Cardiac muscle cell (in vitro differentiated cells and primary cell): Measurements from ENCODE around the gene NFASC. TPM values are rescaled to one million over a fixed set of nuclear protein-coding genes. Genes with fewer than 3 reads are reported as not detected.

ENCODE experiments used
- DNase-seq, 2 donors: peaks; one replicate each; pipeline versions ENCODE4 v3.0.0 to v3.0.0-alpha.2; 2010 to 2017; ENCODE audit warnings: low read depth in 1 of 2, low spot score in 1 of 2
- H3K27ac ChIP-seq: fragments of 200-600 bp; sonication (generic); 2 replicates; pipeline ENCODE4 v1.5.1; 2016
- H3K27me3 ChIP-seq: fragments of 200-600 bp; sonication (generic); 2 replicates; pipeline ENCODE4 v1.6.0; 2016; ENCODE audit warnings: control low read depth
- H3K36me3 ChIP-seq: fragments of 200-600 bp; sonication (generic); 2 replicates; pipeline ENCODE4 v1.5.1; 2016; ENCODE audit warnings: control low read depth
- H3K4me1 ChIP-seq: fragments of 200-600 bp; sonication (generic); 2 replicates; pipeline ENCODE4 v1.8.1; 2017; ENCODE audit warnings: low read depth, mild to moderate bottlenecking, mixed run types
- H3K4me3 ChIP-seq: fragments of 200-600 bp; sonication (generic); 2 replicates; pipeline ENCODE4 v1.5.1; 2016; ENCODE audit warnings: mild to moderate bottlenecking
- H3K9me3 ChIP-seq: fragments of 200-600 bp; sonication (generic); 2 replicates; pipeline ENCODE4 v1.5.1; 2017; ENCODE audit warnings: low read depth, mild to moderate bottlenecking, control low read depth
- CTCF ChIP-seq: IDR thresholded peaks from 2 replicates; pipeline ENCODE4 v1.5.1; 2012; ENCODE audit warnings: low read depth, mild to moderate bottlenecking, low read length
- polyA plus RNA-seq: library from polyadenylated mRNA; unstranded; fragments of >200 nt; fragmentation: Nextera tagmentation; extraction: Ambion mirVana; gene quantifications from 2 replicates; pipeline ENCODE4 v1.2.1, GENCODE V29; 2016
- total RNA-seq: library from RNA; depleted of rRNA; stranded (reverse); fragments of >200 nt; gene quantifications from 2 replicates; pipeline ENCODE4 v1.2.3, GENCODE V29; 2016

The NFASC gene
- total and polyA plus RNA-seq, 2 experiments from 2014 or later: 0.63 TPM; not detected in 1

DNA sequence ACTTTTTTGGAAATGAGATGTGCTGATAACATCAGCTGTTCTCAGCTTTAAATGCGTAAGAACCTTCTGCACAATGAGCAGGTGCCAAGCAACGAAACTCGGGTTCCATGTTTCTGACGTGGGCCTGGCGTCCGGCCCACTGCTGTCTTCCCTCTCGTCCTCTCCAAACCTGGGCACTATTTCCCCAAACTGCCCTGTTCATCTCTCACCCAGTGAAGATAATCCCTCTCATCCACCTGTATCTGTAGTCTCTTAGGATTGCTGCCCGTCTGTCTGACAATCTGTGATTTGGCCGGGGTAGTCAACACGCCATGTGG lies 122.3 kb downstream of the NFASC start:
- H3K36me3 ChIP-seq: no peaks in the 10 kb centered on the region
- peaks cover 41% of the 10 kb centered on the region for H3K27me3 ChIP-seq
- H3K9me3 ChIP-seq: no peaks in the 10 kb centered on the region
- no peak for DNase-seq
- TF ChIP-seq CTCF: no peak
- no peak overlapping the region for H3K27ac ChIP-seq
- H3K4me3 ChIP-seq: no peak overlapping the region
- no peaks in the 10 kb centered on the region for H3K4me1 ChIP-seq

DNA sequence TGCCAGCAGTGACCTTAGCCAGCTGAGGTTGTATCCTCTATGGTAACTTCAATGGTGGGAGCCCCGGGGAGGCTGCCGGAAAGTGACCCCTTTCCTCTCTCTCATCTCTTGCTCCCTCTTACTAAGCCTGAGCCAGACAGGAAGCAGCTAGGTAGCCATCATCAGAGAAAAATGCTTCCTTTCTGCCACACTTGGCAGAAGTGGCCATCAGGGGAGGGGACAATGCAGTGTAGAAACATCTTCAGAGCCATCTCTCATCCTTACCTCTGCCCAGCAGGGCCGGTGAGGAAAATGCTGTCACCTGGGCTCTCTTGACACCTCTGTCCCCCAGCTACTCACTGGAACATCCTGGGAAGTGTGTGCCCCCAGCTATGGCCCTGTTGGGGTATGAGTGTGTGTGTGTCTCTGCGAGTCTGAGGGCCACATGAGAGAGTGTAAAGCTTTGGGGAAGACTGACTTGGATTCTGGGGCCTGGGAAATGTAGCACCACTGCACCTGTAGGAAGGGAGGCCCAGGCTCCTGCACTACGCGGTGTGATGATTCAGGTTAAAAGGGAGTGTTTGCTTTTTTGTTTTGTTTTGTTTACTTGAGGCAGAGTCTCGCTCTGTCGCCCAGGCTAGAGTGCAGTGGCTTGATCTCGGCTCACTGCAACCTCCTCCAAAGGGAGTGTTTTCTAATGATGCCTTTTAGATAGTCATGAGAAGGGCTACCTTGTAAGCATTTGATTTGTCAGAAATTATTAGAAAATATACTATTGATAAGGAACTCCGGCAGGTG lies 123.6 kb downstream of the NFASC start:
- no peak for DNase-seq
- Histone ChIP-seq H3K36me3 (no peaks in the 10 kb centered on the region), H3K27me3 (peaks cover 35% of the 10 kb centered on the region), H3K4me3 (no peak overlapping the region), H3K4me1 (no peaks in the 10 kb centered on the region), H3K27ac (no peak overlapping the region), H3K9me3 (no peaks in the 10 kb centered on the region)
- TF ChIP-seq CTCF: no peak

DNA sequence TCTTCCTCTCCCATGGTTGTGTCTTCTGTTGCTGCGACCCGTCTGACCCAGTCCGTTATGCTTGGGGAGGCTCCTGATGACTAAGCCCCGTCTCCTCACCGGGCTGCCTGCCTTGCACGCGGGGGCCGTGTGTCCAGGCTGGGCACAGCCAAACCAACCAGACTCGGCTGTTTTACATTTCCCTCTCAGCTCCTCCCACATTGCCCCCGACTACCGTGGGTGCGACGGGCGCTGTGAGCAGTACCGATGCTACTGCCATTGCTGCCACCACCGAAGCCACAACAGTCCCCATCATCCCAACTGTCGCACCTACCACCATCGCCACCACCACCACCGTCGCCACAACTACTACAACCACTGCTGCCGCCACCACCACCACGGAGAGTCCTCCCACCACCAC lies 126.3 kb downstream of the NFASC start:
- H3K36me3 ChIP-seq: no peaks in the 10 kb centered on the region
- no peak for DNase-seq
- H3K27ac ChIP-seq: no peak overlapping the region
- peaks cover 15% of the 10 kb centered on the region for H3K27me3 ChIP-seq
- H3K4me1 ChIP-seq: no peaks in the 10 kb centered on the region
- TF ChIP-seq CTCF: no peak
- H3K9me3 ChIP-seq: no peaks in the 10 kb centered on the region
- H3K4me3 ChIP-seq: no peak overlapping the region

GRCh38 chr1:204997591-204998355 lies 127.1 kb downstream of the NFASC start:
- peak in 1 of 2 donors; percentile 58 for DNase-seq
- H3K4me1 ChIP-seq: no peaks in the 10 kb centered on the region
- no peak overlapping the region for H3K4me3 ChIP-seq
- H3K36me3 ChIP-seq: no peaks in the 10 kb centered on the region
- peaks cover 7% of the 10 kb centered on the region for H3K27me3 ChIP-seq
- H3K9me3 ChIP-seq: no peaks in the 10 kb centered on the region
- no peak overlapping the region for H3K27ac ChIP-seq
- TF ChIP-seq CTCF: no peak

GRCh38 chr1:205001162-205001561 lies 130.5 kb downstream of the NFASC start:
- no peak for DNase-seq
- Histone ChIP-seq H3K4me1 (no peaks in the 10 kb centered on the region), H3K27me3 (no peaks in the 10 kb centered on the region), H3K36me3 (no peaks in the 10 kb centered on the region), H3K9me3 (no peaks in the 10 kb centered on the region), H3K4me3 (no peak overlapping the region), H3K27ac (no peak overlapping the region)
- TF ChIP-seq CTCF: no peak
